Lower lobe of right lung (tissue), 2 donors: ENCODE measurements around the gene RAPGEF4. TPM values are rescaled to one million over a fixed set of nuclear protein-coding genes. Genes with fewer than 3 reads are reported as not detected.
A peak's percentile ranks its signal among the peaks of the same experiment; 100 is the strongest.

Experiments
- ATAC-seq, 2 donors: fragments of 200-7000 bp; cut with Tn5 transposase; one replicate each; pipeline ENCODE4 v1.9.1; 2020 to 2022; ENCODE audit warnings: mild to moderate bottlenecking in 2 of 2, moderate library complexity in 2 of 2
- DNase-seq: peaks from one replicate; pipeline ENCODE4 v3.0.0-alpha.2; 2020
- H3K27ac ChIP-seq: fragments of 200-600 bp; one replicate; pipeline ENCODE4 v1.8.0; 2022
- H3K27me3 ChIP-seq: fragments of 200-600 bp; one replicate; pipeline ENCODE4 v1.8.0; 2022; ENCODE audit warnings: low read depth
- H3K36me3 ChIP-seq: fragments of 200-600 bp; one replicate; pipeline ENCODE4 v1.8.0; 2022; ENCODE audit warnings: mild to moderate bottlenecking
- H3K4me1 ChIP-seq: fragments of 200-600 bp; one replicate; pipeline ENCODE4 v1.8.0; 2022
- H3K4me3 ChIP-seq: fragments of 200-600 bp; one replicate; pipeline ENCODE4 v1.8.0; 2022; ENCODE audit warnings: mild to moderate bottlenecking
- H3K9me3 ChIP-seq: fragments of 200-600 bp; one replicate; pipeline ENCODE4 v1.8.0; 2022
- intact Hi-C: fragments of 100-400 bp; cut with DNase I; formaldehyde crosslinking; loops from one replicate; pipeline ENCODE4 v1.11.0; 2022
- total RNA-seq: library from RNA; stranded (reverse); fragmentation: NEBNext Ultra II Directional; extraction: Animal tissue kit (Norgen Biotek cat#: 25700); gene quantifications from one replicate; pipeline ENCODE4 v1.2.1, GENCODE V29; 2021
- TF ChIP-seq, protein P1 (sequence below): fragments of 200-600 bp; IDR thresholded peaks from one replicate; pipeline ENCODE4 v1.8.0; 2022; ENCODE audit warnings: antibody characterized with exemption, mild to moderate bottlenecking
- donor health status: DM: no; HTN: yes; CAD: no; lungs with severe emphysema.

Gene RAPGEF4
- total RNA-seq, 1 donor from 2014 or later = 14.6 TPM

DNA sequence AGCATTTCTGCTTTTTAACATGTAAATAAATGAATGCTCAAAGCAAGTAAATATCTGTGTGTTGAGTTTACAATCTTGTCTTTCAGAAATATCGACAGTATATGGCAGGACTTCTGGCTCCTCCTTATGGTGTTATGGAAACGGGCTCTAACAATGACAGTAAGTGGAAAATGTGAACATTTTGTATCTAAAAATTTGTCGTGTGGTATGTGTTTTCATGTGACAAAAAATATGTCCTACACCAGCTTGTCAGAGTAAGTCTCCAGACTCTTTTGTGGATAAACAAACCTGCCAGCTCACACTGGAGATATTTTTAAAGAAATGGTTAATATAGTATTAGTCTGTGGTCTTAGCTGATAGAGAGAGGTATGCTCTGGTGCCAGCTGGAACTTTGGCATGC lies 182.1 kb downstream of the RAPGEF4 start:
- Histone ChIP-seq H3K9me3 (no peaks in the 10 kb centered on the region), H3K27me3 (no peaks in the 10 kb centered on the region), H3K4me1 (peaks cover 6% of the 10 kb centered on the region), H3K36me3 (no peaks in the 10 kb centered on the region), H3K4me3 (no peak overlapping the region), H3K27ac (no peak overlapping the region)
- TF ChIP-seq, protein P1, sequence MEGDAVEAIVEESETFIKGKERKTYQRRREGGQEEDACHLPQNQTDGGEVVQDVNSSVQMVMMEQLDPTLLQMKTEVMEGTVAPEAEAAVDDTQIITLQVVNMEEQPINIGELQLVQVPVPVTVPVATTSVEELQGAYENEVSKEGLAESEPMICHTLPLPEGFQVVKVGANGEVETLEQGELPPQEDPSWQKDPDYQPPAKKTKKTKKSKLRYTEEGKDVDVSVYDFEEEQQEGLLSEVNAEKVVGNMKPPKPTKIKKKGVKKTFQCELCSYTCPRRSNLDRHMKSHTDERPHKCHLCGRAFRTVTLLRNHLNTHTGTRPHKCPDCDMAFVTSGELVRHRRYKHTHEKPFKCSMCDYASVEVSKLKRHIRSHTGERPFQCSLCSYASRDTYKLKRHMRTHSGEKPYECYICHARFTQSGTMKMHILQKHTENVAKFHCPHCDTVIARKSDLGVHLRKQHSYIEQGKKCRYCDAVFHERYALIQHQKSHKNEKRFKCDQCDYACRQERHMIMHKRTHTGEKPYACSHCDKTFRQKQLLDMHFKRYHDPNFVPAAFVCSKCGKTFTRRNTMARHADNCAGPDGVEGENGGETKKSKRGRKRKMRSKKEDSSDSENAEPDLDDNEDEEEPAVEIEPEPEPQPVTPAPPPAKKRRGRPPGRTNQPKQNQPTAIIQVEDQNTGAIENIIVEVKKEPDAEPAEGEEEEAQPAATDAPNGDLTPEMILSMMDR = no peak
- intact Hi-C loops = no loop called here
- DNase-seq (no peak), ATAC-seq (no peak)

DNA sequence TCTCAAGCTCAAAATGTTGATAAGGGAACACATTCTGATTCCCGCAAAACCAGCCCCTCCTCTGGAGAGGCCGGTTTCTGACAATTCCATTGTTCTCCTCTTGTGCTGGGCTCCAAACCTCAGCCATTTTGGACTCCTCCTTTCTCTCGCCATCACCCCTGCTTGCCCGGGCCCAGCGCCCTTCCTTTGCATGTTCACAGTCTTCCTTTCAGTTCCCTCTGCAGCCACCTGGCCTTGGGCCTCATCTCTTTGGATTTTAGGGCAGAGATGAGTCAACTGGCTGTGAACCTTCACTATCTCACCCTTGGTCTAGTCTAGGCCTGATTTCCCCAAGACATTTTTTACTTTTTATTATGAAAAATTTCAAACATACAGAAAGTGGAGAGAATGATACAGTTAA lies 184.1 kb downstream of the RAPGEF4 start:
- TF ChIP-seq, protein P1 = no peak
- H3K4me1 ChIP-seq = peaks cover 6% of the 10 kb centered on the region
- H3K9me3 ChIP-seq = no peaks in the 10 kb centered on the region
- intact Hi-C loops = no loop called here
- no peaks in the 10 kb centered on the region for H3K27me3 ChIP-seq
- H3K4me3 ChIP-seq = no peak overlapping the region
- ATAC-seq (no peak), DNase-seq (no peak)
- H3K27ac ChIP-seq = no peak overlapping the region
- no peaks in the 10 kb centered on the region for H3K36me3 ChIP-seq

DNA sequence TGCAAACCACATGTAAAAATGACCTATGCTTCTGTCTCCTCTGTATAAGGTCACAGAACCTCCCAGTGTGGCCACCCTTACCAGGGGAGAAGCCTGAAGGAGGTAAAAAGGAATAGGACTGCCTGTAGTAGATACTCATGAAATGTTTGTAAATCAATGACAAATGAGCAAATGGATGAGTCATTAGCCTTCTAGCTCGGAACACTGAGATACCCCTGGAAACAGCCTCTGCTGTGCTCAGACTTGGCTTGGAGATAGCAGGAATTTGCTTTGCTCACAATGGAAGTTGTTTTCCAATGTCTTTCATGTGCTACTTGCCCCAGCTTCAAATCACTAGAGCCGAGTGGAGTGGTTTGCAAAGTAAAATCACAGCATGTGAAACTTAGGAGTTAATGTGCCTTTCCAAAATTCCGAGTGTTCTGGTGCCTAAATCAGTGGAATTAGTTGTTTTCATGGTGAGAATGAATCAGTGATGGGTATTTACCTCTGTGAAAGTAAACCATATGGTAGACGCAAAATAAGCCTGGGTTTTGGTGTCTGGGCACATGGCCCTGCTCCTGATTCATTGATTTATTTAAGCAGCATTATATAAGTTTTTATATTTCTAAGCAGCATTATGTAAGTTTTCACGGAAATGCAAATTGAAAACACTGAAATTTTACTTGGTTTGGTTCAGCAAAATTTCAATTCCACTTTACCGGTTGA lies 186.0 kb downstream of the RAPGEF4 start:
- TF ChIP-seq, protein P1 = no peak
- no peak for DNase-seq
- ATAC-seq = no peak
- H3K9me3 ChIP-seq = no peaks in the 10 kb centered on the region
- no peak overlapping the region for H3K27ac ChIP-seq
- H3K4me3 ChIP-seq = no peak overlapping the region
- H3K36me3 ChIP-seq = no peaks in the 10 kb centered on the region
- no peaks in the 10 kb centered on the region for H3K27me3 ChIP-seq
- intact Hi-C loops = no loop called here
- H3K4me1 ChIP-seq = peaks cover 6% of the 10 kb centered on the region

DNA sequence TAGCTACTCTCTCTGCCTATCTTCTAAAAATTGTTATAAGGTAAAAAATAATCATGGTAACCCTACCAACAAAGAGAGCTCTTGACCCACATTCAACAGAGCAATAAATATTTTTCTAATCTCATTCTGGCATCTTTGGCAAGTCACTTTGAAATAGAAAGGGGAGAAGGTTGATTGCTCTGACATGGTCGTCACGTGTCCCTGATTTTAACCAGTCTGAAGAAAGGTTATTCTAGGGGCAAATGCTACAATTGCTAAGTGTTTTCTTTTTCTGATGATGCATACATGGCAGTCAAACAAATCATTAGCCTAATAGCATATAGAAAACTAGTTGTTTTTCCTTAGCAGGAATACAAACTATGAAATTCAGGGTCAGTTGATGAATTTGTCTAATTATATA lies 186.7 kb downstream of the RAPGEF4 start:
- no peak overlapping the region for H3K27ac ChIP-seq
- H3K27me3 ChIP-seq = no peaks in the 10 kb centered on the region
- H3K36me3 ChIP-seq = no peaks in the 10 kb centered on the region
- ATAC-seq (peak in 1 of 2 donors; percentile 28), DNase-seq (no peak)
- intact Hi-C loops = no loop called here
- no peaks in the 10 kb centered on the region for H3K9me3 ChIP-seq
- H3K4me3 ChIP-seq = no peak overlapping the region
- peaks cover 8% of the 10 kb centered on the region for H3K4me1 ChIP-seq
- TF ChIP-seq, protein P1 = no peak

DNA sequence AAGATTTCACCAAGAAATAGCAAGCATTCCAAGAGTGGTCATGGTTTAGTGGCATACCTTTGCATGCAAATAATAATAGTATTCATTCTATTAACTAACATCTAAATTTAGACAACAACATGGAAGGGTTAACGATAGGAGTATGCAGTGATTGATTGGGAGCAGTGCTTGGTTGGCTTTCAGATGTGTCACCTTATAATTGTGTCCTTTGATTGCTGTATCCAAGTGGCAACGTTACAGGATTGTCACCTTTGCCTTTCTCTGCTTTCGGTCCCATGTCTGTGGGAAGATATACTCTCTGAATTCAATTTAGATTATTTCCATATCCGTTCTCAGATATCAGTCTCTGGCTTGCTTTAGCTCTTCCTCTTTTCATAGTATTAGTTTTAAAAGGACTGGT lies 187.2 kb downstream of the RAPGEF4 start:
- ATAC-seq = no peak
- H3K27me3 ChIP-seq = no peaks in the 10 kb centered on the region
- TF ChIP-seq, protein P1 = no peak
- H3K4me3 ChIP-seq = no peak overlapping the region
- H3K36me3 ChIP-seq = no peaks in the 10 kb centered on the region
- no peak overlapping the region for H3K27ac ChIP-seq
- H3K4me1 ChIP-seq = peaks cover 13% of the 10 kb centered on the region
- no peaks in the 10 kb centered on the region for H3K9me3 ChIP-seq
- DNase-seq = no peak
- intact Hi-C loops = no loop called here
